K562 treated with DMSO at 1 percent for 24 hours (cell line): ENCODE measurements around the gene TCTA. TPM values are rescaled to one million over a fixed set of nuclear protein-coding genes. Genes with fewer than 3 reads are reported as not detected.

Experiments used
- total RNA-seq: library from RNA; unstranded; fragments of 300-600 nt; gene quantifications from 2 replicates; pipeline ENCODE4 v1.2.3, GENCODE V29; 2022; ENCODE audit warnings: low read depth; ENCODE audit not compliant: insufficient read depth

TCTA gene
- total RNA-seq: 13.1 and 15.0 TPM in 2 replicates

GRCh38 chr3:49411968-49412631 lies at the start of gene TCTA, which contains the start of gene RHOA:
Gene TCTA (plus strand): TSS chr3:49412423. CDS start chr3:49412427, 4 bp downstream.
Gene RHOA (minus strand): TSS chr3:49411976. CDS start chr3:49375589, 36,387 bp downstream.

GRCh38 chr3:49422379-49423248 lies 10.4 kb downstream of the TCTA start, which contains the start of gene AMT:
Gene AMT (minus strand): TSS chr3:49422473. CDS start chr3:49422450, 23 bp downstream.

Other genes with a start within 250 kb of the TCTA start
- 15.7 and 17.0 TPM in 2 replicates for gene CCDC71, start 246.1 kb upstream of the TCTA start, total RNA-seq
- gene KLHDC8B, start 240.8 kb upstream of the TCTA start, total RNA-seq: 46.2 and 53.9 TPM in 2 replicates
- 4.0 and 6.1 TPM in 2 replicates for gene C3orf62, start 135.2 kb upstream of the TCTA start, total RNA-seq
- gene USP4, start 72.4 kb upstream of the TCTA start, total RNA-seq: 14.1 and 14.5 TPM in 2 replicates
- gene GPX1, start 54.1 kb upstream of the TCTA start, total RNA-seq: not detected in 2 replicates
- 210 and 212 TPM in 2 replicates for gene RHOA, start 447 bp upstream of the TCTA start, total RNA-seq
- gene AMT, start 10.1 kb downstream of the TCTA start, total RNA-seq: 2.1 and 2.5 TPM in 2 replicates
- 6.8 and 7.0 TPM in 2 replicates for gene NICN1, start 16.9 kb downstream of the TCTA start, total RNA-seq
- gene DAG1, start 57.8 kb downstream of the TCTA start, total RNA-seq: 12.3 and 13.2 TPM in 2 replicates
- 0.15 and 0.22 TPM in 2 replicates for gene BSN, start 142.1 kb downstream of the TCTA start, total RNA-seq